Retinal pigment epithelial cell (primary cell): Measurements from ENCODE around the gene ZNF813.
"Not testable (repeated sequence)": the region's sequence is repeated elsewhere in the genome, so short reads cannot be mapped to it uniquely, and the experiment has no call there.

Experiments
- DNase-seq: peaks from one replicate; pipeline ENCODE4 v3.0.0-alpha.2; 2010; ENCODE audit warnings: low read depth
- H3K4me3 ChIP-seq: 2 replicates; pipeline ENCODE4 v1.5.1; 2011; ENCODE audit warnings: mild to moderate bottlenecking, low read length, control low read depth, moderate library complexity
- TF ChIP-seq, protein P1 (sequence below): conservative IDR thresholded peaks from 2 replicates; pipeline ENCODE4 v1.5.1; 2011; ENCODE audit warnings: low read depth, low read length, control low read depth, inconsistent platforms

Gene ZNF813

DNA sequence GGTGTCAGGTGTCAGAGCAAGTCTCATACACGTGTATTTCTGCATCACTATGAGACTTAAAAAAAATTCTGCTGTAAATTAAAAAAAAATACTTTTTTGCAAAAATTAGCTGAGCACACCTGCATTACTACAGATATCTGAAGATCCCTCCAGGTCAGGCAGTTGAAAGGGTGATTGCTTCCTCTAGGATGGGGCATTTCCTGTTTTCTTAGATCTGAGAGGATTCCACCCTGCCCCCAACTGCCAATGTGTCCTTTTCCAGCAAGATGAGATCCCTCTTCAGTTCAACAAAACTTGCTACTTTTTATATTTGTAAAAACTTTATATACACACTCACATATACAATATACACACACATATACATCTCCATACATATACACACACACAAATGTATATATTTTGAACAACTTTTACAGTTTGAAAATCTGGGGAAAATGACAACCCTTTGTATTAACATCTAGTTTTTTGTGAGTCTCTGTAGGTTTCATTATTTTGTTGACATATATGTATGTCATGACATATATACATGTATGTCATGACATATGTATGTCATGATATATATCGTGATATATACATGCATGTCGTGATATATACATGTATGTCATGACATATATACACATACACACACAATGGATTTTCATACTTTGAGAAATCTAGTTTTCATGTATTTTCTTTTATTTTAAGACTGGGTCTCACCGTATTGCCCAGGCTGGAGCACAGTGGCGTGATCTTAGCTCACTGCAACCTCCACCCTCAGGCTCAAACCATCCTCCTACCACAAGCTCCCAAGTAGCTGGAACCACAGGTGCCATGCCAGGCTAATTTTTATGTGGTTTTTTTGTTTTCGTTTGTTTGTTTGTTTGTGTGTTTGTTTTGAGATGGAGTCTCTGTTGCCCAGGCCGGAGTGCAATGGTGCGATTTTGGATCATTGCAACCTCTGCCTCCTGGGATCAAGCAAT is 17.8 kb downstream of the ZNF813 start:
- TF ChIP-seq, protein P1, sequence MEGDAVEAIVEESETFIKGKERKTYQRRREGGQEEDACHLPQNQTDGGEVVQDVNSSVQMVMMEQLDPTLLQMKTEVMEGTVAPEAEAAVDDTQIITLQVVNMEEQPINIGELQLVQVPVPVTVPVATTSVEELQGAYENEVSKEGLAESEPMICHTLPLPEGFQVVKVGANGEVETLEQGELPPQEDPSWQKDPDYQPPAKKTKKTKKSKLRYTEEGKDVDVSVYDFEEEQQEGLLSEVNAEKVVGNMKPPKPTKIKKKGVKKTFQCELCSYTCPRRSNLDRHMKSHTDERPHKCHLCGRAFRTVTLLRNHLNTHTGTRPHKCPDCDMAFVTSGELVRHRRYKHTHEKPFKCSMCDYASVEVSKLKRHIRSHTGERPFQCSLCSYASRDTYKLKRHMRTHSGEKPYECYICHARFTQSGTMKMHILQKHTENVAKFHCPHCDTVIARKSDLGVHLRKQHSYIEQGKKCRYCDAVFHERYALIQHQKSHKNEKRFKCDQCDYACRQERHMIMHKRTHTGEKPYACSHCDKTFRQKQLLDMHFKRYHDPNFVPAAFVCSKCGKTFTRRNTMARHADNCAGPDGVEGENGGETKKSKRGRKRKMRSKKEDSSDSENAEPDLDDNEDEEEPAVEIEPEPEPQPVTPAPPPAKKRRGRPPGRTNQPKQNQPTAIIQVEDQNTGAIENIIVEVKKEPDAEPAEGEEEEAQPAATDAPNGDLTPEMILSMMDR, result no peak
- DNase-seq, result no peak
- H3K4me3 ChIP-seq, result no peak overlapping the region

DNA sequence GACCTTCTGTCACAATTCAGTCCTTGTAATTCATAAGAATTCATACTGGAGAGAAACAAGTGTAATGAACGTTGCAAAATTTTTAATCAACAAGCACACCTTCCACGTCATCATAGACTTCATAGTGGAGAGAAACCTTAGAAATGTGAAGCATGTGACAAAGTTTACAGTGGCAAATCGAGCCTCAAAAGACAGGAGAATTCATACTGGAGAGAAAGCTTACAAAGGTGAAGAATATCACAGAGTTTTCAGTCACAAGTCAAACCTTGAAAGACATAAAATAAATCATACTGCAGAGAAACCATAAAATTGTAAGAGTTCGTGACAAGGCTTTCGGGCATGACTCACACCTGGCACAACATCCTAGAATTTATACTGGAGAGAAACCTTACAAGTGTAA is 24.6 kb downstream of the ZNF813 start:
- H3K4me3 ChIP-seq, result no peak overlapping the region
- DNase-seq, result no peak
- TF ChIP-seq, protein P1, result no peak

DNA sequence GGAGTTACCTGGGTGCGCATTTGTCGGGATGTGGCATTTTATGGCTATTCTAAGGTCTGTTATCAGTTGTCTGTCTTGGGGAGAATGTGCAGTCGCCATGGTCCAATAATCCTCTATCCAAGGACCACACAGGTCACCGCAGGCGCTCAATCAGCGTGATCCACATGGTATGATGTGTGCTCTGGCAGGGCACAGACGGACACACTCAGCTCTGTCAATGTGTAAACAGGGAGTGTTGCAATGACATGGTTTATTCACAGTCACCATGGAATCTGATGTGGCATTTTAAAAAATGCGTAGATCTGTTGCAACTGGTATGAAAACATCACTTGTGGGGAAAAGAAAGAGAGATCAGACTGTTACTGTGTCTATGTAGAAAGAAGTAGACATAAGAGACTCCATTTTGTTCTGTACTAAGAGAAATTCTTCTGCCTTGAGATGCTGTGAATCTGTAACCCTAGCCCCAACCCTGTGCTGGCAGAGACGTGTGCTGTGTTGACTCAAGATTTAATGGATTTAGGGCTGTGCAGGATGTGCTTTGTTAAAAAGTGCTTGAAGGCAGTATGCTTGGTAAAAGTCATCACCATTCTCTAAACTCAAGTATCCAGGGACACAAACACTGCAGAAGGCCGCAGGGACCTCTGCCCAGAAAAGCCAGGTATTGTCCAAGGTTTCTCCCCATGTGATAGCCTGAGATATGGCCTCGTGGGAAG is 29.9 kb downstream of the ZNF813 start:
- DNase-seq, H3K4me3 ChIP-seq: not testable (repeated sequence)

DNA sequence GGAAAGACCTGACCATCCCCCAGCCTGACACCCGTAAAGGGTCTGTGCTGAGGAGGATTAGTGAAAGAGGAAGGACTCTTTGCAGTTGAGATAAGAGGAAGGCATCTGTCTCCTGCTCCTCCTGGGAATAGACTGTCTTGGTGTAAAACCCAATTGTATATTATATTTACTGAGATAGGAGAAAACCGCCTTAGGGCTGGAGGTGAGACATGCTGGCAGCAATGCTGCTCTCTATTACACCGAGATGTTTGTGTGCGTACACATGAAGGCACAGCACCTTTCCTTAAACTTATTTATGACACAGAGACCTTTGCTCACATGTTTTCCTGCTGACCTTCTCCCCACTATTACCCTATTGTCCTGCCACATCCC is 30.5 kb downstream of the ZNF813 start:
- DNase-seq, result not testable (repeated sequence)

DNA sequence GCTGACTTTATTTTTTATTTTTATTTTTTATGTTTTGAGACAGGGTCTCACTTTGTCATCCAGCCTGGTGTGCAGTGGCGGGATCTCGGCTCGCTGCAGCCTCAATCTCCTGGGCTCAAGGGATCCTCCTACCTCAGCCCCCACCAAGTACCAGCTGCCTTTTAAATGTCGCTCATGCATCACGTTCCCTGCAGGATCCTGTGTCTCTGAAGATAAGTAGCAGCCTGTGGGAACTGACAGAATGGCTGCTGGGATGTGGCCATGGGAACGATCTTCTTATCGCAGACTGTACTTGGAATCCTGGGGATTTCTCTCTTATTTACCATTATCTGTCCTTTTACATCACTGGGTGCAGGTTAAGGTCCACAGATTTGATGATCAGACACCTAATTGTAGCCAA is 35.6 kb downstream of the ZNF813 start:
- not testable (repeated sequence) for DNase-seq, H3K4me3 ChIP-seq

More for the DNA sequence above, 30.5 kb downstream of the ZNF813 start:
- not testable (repeated sequence) for H3K4me3 ChIP-seq

DNA sequence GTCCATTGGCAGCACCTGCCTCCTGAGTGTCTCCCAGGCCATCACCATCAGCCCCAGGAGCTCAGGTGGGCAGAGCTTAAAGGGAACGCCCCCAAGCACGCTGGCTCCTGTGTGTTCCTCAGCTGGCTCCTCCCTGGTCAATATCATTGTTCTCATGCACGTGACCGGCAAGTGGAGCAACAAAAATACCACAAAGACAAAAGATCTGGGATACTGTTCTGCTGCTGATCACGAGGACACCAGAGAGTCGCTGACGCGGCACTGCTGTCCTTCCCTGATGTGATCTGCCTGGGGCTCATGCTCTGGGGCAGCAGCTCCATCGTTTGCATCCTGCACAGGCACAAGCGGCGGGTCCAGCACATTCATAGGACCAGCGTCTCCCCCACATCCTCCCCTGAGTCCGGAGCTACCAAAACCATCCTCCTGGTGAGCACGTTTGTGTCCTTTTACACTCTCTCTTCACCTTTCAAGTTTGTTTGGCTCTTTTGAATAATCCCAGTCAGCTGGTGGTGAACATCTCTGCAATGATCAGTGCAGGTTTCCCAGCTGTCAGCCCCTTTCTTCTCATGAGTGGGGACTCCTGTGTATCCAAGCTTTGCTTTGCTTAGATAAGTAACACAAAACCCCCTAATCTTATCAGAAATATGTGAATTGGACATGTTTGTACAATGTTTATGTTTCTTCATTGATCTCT is 36.3 kb downstream of the ZNF813 start:
- H3K4me3 ChIP-seq, DNase-seq: not testable (repeated sequence)

DNA sequence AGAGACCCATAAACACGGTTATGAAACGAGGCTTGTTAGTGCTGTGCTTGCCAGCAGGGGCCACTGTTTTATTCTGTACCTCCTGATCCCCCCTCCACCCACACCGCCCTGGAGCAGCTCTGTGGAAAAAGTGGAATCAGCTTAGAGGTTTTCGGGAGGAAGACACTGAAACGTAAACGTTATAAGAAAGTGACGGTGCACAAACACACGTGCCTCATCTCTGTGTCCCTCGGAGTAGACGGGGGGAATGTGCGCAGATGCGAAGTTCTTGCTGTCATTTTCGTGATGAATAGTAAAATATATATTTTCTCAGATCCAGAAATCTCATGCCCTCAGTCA is 36.8 kb downstream of the ZNF813 start:
- H3K4me3 ChIP-seq, DNase-seq: not testable (repeated sequence)

DNA sequence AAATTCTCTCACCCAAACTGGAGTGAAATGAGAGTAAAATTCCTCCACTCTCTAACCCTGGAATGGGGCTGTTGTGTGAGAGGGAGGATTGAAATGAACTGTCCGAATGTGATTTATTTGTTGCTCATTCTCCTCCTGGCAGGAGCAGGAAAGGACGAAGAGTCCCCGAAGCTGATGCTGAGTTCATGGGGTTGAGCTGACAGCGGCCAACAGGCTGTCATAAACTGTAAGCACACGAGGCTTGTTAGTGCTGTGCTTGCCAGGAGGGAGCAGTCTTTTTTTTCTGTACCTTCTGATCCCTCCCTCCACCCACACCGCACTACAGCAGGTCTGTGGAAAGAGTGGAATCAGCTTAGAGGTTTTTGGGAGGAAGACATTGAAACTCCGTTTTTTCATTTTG is 37.4 kb downstream of the ZNF813 start:
- no peak for DNase-seq
- no peak overlapping the region for H3K4me3 ChIP-seq
- TF ChIP-seq, protein P1, result no peak

DNA sequence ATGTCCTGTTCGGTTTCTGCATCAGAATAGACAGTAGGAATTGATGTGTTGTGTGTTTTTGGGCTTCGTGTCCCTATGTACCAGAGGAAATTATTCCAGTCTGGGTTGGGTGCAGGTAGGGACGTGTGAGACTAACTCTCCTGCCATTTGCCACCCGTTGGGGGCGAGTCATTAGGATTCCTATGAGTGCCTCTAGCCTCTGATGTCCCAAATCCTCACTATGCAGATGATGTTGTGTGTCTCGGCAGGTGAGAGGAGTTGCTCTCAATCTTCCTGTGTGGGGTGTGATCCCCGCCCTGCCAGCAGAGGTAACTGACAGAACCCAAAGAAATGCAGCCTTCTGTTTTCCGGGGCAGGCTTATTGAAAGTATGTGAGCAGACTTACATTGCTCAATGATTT is 39.2 kb downstream of the ZNF813 start:
- no peak for DNase-seq
- H3K4me3 ChIP-seq, result no peak overlapping the region
- TF ChIP-seq, protein P1, result no peak
